Endometrial microvascular endothelial cells (primary cell): ENCODE measurements around the gene MPRIP. TPM values are rescaled to one million over a fixed set of nuclear protein-coding genes. Genes with fewer than 3 reads are reported as not detected.

Source experiments
- in situ Hi-C: cut with HindIII; loops from 2 replicates; pipeline ENCODE4 v1.10.0; 2017; ENCODE audit warnings: low sequenced_read_pairs, low pct_unique_long_range_greater_than_20kb; ENCODE audit errors: inconsistent ontology term
- total RNA-seq: library from RNA; depleted of rRNA; stranded (reverse); fragments of >200 nt; gene quantifications from one replicate; pipeline ENCODE4 v1.2.3, GENCODE V29; 2015; ENCODE audit errors: inconsistent ontology term

The MPRIP gene
- total RNA-seq, 1 donor from 2014 or later: 193 TPM

- in situ Hi-C loops: no loop called here
Measured at GRCh38 chr17:17042851-17043460, 699 bp downstream of the MPRIP start.

- in situ Hi-C loops: no loop called here
Measured at GRCh38 chr17:17043461-17044271, 1.4 kb downstream of the MPRIP start.

- in situ Hi-C loops: no loop called here
Measured at GRCh38 chr17:17044846-17045561, 2.7 kb downstream of the MPRIP start.

GRCh38 chr17:17048106-17048505, 5.8 kb downstream of the MPRIP start:
- in situ Hi-C loops: no loop called here

DNA sequence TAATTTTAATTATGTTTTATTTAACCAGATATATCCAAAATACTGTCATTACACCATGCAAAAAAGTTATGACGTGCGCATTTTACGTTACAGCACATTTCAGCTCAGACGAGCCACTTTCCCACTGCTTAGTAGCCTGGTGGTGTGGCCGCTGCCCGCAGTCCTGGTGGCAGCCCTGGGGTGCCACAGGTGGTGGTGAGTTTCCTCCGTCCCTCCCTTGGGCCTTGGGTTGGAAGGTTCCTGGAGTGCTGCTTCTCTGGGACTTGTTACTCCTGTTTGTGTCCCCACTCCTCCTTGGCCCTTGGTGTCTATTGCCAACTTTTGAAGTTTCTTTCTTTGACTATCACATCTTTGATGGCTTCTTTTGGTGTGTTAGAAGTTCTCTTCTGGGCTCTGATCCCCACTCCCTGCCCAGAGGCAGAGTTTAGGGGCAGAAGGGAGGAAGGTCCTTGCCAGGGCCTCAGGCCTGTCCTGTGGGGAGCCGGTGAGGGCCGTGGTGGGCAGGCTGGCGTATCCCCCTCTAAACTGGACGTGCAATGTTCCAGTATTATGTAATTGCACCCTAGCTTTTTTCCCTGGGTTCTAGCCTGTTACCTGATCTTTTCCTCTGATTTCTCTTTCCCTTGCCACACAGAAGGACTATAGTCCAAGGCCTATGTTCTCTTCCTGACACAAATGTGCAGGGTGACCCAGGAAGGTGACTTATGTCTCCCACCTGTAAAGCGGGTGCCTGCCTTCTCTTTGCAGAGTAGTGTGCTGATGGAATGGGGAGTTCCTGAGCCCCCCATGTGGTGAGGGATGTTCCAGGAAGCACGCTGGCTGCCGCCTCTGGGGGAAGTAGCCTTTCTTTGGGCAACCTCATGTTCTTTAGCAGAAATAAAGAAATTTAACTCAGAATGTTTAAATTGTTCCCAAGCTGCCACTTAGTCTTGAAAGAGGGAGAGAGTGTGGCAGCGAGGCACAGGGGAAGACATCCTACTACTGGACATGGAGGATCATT, 8.4 kb downstream of the MPRIP start:
- in situ Hi-C loops: no loop called here

- in situ Hi-C loops: no loop called here
Measured at GRCh38 chr17:17051380-17051779, 9.1 kb downstream of the MPRIP start.

- in situ Hi-C loops: no loop called here
Measured at GRCh38 chr17:17051791-17052461, 9.7 kb downstream of the MPRIP start.

GRCh38 chr17:17052462-17053221, 10.4 kb downstream of the MPRIP start:
- in situ Hi-C loops: no loop called here

DNA sequence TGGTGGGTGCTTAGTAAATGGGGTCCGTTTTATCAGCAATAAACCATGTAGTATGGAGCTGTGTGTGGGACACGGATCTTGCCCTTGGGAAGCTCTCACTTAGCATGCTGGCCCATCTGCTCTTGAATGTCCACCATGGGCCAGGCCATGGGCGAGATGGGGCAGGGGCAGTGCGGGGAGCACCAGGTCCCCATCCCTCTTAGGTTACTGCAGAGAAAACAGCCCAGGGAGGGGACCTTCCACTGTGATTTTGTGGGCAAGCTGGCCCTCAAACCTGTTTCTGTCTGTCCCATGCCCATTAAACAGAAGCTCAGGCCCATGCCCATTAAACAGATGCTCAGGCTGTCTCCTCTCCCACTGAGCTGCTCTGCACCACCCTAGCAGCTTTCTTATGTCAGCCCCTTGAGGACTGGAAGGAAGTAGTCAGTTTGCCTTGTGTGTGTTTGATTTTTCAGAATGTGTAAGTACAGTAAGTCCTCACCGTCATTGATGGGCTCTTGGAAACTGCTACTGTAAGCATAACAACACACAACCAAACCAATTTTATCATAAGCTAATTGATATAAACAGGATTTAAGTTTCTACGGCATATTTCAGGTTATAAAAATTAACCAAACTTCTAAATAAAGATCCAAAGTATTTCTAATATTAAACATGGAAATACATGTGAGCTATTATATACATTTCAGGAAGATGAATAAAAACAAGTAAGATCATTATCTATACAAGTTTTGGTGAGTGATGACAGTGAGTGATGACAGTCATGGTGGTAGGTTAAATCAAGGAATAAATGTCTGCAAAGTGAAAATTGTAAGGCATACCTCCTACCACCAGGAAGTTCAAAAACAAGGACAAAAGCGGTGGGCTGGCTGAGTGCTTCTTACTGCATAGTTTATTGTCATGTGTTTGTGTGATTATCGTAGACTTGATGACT, 11.5 kb downstream of the MPRIP start:
- in situ Hi-C loops: no loop called here

- in situ Hi-C loops: no loop called here
Measured at GRCh38 chr17:17054636-17055035, 12.4 kb downstream of the MPRIP start.

- in situ Hi-C loops: no loop called here
Measured at GRCh38 chr17:17055286-17056155, 13.3 kb downstream of the MPRIP start.

- in situ Hi-C loops: no loop called here
Measured at GRCh38 chr17:17056156-17056539, 13.9 kb downstream of the MPRIP start.

GRCh38 chr17:17057057-17057551, 14.8 kb downstream of the MPRIP start:
- in situ Hi-C loops: no loop called here

GRCh38 chr17:17058304-17058703, 16.0 kb downstream of the MPRIP start:
- in situ Hi-C loops: no loop called here

GRCh38 chr17:17059301-17059890, 17.1 kb downstream of the MPRIP start:
- in situ Hi-C loops: no loop called here
